Naive B cell (primary cell): Measurements from ENCODE around the gene SMR3B. TPM values are rescaled to one million over a fixed set of nuclear protein-coding genes. Genes with fewer than 3 reads are reported as not detected.

Source experiments
- ATAC-seq, 2 donors: fragments of 150-1000 bp; cut with Tn5 transposase; 2 replicates each; pipeline ENCODE4 v1.10.0; 2021; ENCODE audit warnings: low read depth in 2 of 2, mild to moderate bottlenecking in 2 of 2, moderate library complexity in 2 of 2
- DNase-seq: peaks from one replicate; pipeline ENCODE4 v3.0.0; 2022
- H3K27ac Mint-ChIP-seq, 6 donors: one replicate each; pipeline ENCODE4 v1.8.0; 2020 to 2022; ENCODE audit warnings: mild to moderate bottlenecking in 6 of 6, mixed read lengths in 6 of 6, moderate library complexity in 5 of 6, inconsistent platforms in 2 of 6
- H3K27me3 Mint-ChIP-seq, 3 donors: one replicate each; pipeline ENCODE4 v1.8.0; 2021 to 2022; ENCODE audit warnings: mixed read lengths in 3 of 3, mild to moderate bottlenecking in 1 of 3
- H3K36me3 Mint-ChIP-seq, 2 donors: one replicate each; pipeline ENCODE4 v1.8.0; 2020 to 2022; ENCODE audit warnings: mixed read lengths in 2 of 2, inconsistent platforms in 1 of 2, mild to moderate bottlenecking in 1 of 2
- H3K4me1 Mint-ChIP-seq, 3 donors: one replicate each; pipeline ENCODE4 v1.8.0; 2020 to 2022; ENCODE audit warnings: mixed read lengths in 3 of 3, inconsistent platforms in 1 of 3, mild to moderate bottlenecking in 1 of 3, moderate library complexity in 1 of 3
- H3K4me3 Mint-ChIP-seq, 8 donors: one replicate each; pipeline ENCODE4 v1.8.0; 2020 to 2022; ENCODE audit warnings: mild to moderate bottlenecking in 8 of 8, mixed read lengths in 8 of 8, moderate library complexity in 8 of 8, inconsistent platforms in 2 of 8
- H3K9me3 Mint-ChIP-seq, 7 donors: one replicate each; pipeline ENCODE4 v1.8.0; 2020 to 2022; ENCODE audit warnings: mixed read lengths in 7 of 7, mild to moderate bottlenecking in 5 of 7, inconsistent platforms in 2 of 7, moderate library complexity in 1 of 7
- polyA plus RNA-seq, 6 donors: library from polyadenylated mRNA; unstranded; fragments of 300-500 nt; fragmentation: Illumina TruSeq; gene quantifications; one replicate each; pipeline ENCODE4 v1.2.3, GENCODE V29; 2021; ENCODE audit warnings: low read depth in 6 of 6

The SMR3B gene
- polyA plus RNA-seq = not detected

DNA sequence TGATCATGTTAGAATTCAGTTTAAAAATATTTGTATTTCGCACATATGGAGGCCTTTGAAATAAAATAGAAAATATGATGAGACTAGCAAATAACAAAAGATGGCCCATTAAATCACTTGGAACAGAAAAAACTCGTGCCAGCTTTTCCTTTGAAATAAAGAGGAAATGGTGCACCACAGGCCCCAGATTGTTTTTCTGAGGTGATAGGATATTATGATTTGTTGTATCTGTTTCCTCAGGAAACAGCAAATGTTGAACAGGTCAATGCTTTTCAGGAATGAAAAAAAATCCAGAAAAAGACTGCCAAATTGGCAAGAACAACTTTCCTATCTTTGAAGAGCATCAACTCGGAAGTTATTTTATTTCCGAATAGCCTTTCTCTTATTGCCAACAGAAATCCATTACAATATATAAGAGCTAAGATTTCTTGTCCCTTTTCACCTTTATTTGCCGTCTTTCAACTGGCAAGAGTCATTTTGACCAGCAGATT is at the start of gene SMR3B:
TSS of gene SMR3B (plus strand) at position 441 of the 491 bp plus-strand sequence. CDS start 1,380 bp downstream, outside the sequence.
- ATAC-seq (no peak), DNase-seq (no peak)
- Mint-ChIP-seq H3K27me3 (peaks cover 0 to 6% (median 0%) of the 10 kb centered on the region in 3 donors), H3K27ac (no peak within 1 kb of the TSS), H3K9me3 (peaks cover 0 to 5% (median 0%) of the 10 kb centered on the region in 7 donors), H3K4me3 (no peak within 1 kb of the TSS), H3K36me3 (no peaks in the 10 kb centered on the region), H3K4me1 (no peaks in the 10 kb centered on the region)

DNA sequence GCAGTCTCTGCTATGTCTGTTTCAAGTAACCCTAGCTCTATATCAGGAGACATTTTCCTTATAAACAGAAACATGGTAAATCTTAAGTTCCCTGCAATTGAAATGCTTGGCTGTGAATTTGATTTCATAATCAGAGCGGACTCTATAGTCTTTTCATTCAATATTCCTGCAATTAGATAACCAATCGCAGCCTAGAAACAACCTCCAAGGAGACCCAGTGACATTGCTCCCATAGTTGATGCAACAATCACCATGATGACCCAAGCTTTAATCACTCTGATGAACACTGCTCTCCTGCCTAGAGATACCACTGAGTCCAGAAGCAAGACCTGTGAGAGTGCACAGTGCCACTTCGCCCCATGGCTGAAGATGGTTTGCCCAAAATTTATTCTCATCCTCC is 48.2 kb upstream of the SMR3B start, which contains the start of gene CABS1:
TSS of gene CABS1 (plus strand) at position 301 of the 400 bp plus-strand sequence. CDS start at position 360, 59 bp downstream.
- no peak within 1 kb of the TSS for H3K27ac Mint-ChIP-seq
- no peak for DNase-seq
- H3K36me3 Mint-ChIP-seq = no peaks in the 10 kb centered on the region
- no peak within 1 kb of the TSS for H3K4me3 Mint-ChIP-seq
- H3K9me3 Mint-ChIP-seq = peaks cover 0 to 1% (median 0%) of the 10 kb centered on the region in 7 donors
- no peaks in the 10 kb centered on the region for H3K4me1 Mint-ChIP-seq
- no peaks in the 10 kb centered on the region for H3K27me3 Mint-ChIP-seq
- ATAC-seq = no peak

DNA sequence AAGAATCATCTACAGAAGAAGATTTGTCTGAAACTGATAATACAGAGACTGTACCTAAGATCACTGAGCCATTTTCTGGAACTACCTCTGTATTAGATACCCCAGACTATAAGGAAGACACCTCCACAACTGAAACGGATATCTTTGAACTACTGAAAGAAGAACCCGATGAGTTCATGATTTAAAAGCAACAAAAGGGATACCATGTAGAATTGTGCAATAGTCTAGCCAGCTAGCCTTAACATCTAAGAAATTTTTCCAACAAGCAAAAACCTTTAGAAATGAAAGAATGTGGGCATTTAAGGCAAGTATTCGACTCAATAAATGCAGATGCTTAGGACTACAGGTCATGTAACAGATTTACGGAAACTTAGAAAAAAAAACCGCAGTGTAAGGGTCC is 46.9 kb upstream of the SMR3B start:
- no peaks in the 10 kb centered on the region for H3K36me3 Mint-ChIP-seq
- H3K9me3 Mint-ChIP-seq = peaks cover 0 to 1% (median 0%) of the 10 kb centered on the region in 7 donors
- H3K27me3 Mint-ChIP-seq = no peaks in the 10 kb centered on the region
- no peak for DNase-seq
- H3K4me3 Mint-ChIP-seq = no peak overlapping the region
- H3K4me1 Mint-ChIP-seq = no peaks in the 10 kb centered on the region
- no peak for ATAC-seq
- peak overlapping the region in 1 of 6 donors; percentile 21 for H3K27ac Mint-ChIP-seq

DNA sequence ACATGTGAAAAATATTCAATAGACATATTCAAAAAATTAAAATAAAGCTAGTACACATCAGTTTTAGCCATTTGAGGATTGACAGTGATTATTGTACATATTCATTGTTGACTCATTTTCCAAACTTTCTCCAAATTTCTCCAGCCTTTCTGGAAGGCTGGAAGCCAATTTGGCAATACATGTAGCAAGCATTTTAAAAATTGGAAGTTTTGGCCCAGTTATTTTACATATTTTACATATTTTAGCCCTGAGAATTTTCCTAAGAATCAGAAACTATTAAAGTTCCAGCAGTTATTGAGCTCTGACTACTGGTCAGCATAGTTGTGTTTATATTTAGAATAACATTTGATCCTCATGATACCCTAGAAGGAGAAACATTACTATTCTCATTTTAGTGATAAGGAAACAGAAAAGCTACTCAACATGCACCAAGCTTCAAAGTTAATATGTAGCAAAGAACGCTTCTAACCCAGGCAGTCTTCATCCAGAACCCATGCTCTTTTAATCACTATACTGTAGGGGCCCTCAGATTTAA is 45.0 kb upstream of the SMR3B start:
- H3K36me3 Mint-ChIP-seq = no peaks in the 10 kb centered on the region
- H3K9me3 Mint-ChIP-seq = peaks cover 0 to 1% (median 0%) of the 10 kb centered on the region in 7 donors
- no peak for DNase-seq
- no peaks in the 10 kb centered on the region for H3K27me3 Mint-ChIP-seq
- no peaks in the 10 kb centered on the region for H3K4me1 Mint-ChIP-seq
- no peak overlapping the region for H3K27ac Mint-ChIP-seq
- ATAC-seq = no peak
- H3K4me3 Mint-ChIP-seq = no peak overlapping the region

DNA sequence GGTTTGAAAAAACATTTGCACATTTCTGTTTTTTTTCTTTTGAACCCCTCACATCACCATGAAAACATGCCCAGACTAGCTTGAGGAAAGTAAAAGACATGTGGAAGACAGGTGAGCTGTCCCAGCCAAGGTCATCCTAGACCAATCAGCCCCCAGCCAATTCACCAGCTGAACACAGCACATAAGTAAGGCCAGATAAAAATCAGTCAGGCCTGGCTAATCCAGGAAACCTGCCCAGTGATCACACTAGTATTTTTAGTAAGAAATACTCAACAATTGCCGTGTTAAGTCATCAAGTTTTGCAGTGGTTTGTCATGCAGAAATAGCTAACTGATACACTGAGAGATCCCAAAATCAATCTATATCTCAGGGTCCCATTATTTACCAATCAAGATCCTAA is 26.7 kb upstream of the SMR3B start:
- DNase-seq (no peak), ATAC-seq (no peak)
- Mint-ChIP-seq H3K27ac (no peak overlapping the region), H3K36me3 (no peaks in the 10 kb centered on the region), H3K4me3 (no peak overlapping the region), H3K27me3 (no peaks in the 10 kb centered on the region), H3K9me3 (peaks cover 0 to 4% (median 0%) of the 10 kb centered on the region in 7 donors), H3K4me1 (no peaks in the 10 kb centered on the region)

DNA sequence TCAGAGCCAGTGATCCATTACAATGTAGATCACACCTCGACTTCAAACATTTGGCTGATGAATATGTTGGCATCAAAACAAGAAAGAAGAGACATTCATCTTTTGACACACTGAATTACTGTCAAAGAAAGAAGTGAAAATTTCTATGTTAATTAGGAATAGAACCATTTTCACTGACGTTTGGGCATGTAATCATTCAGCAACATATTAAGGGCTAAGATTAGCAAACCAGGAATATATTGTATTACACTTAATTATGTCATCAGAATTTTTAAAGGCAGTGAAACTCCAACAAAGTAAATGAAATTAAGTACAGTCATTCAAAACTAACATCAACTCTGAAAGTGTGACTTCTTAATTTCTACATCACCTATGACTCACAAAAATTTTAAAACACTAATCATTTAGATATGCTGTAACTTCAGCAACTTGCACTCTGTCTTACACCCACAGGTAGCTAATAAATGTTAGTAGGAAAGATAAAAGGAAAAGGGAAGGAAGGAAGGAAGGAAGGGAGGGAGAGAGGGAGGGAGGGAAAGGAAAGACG is 23.7 kb upstream of the SMR3B start:
- H3K27ac Mint-ChIP-seq = peak overlapping the region in 1 of 6 donors; percentile 42
- peaks cover 0 to 3% (median 0%) of the 10 kb centered on the region in 7 donors for H3K9me3 Mint-ChIP-seq
- no peaks in the 10 kb centered on the region for H3K27me3 Mint-ChIP-seq
- no peak for ATAC-seq
- DNase-seq = no peak
- H3K36me3 Mint-ChIP-seq = no peaks in the 10 kb centered on the region
- no peaks in the 10 kb centered on the region for H3K4me1 Mint-ChIP-seq
- H3K4me3 Mint-ChIP-seq = peak overlapping the region in 1 of 8 donors; percentile 49

DNA sequence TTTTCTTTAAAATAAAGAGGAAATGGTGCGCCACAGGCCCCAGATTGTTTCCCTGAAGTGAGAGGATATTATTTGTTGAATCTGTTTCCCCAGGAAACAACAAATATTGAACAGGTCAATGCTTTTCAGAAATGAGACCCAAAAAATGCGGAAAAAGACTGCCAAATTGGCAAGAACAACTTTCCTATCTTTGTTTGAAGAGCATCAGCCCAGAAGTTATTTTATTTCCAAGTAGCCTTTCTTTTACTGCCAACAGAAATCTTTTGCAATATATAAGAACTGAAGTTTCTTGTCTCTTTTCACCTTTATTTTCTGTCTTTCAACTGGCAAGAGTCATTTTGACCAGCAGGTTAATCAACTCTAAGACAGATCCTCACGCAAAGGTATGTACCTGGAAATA is 22.5 kb upstream of the SMR3B start, which contains the start of gene SMR3A:
TSS of gene SMR3A (plus strand) at position 301 of the 400 bp plus-strand sequence. CDS start 1,356 bp downstream, outside the sequence.
- H3K27me3 Mint-ChIP-seq = no peaks in the 10 kb centered on the region
- no peaks in the 10 kb centered on the region for H3K4me1 Mint-ChIP-seq
- DNase-seq (no peak), ATAC-seq (no peak)
- peaks cover 0 to 7% (median 0%) of the 10 kb centered on the region in 7 donors for H3K9me3 Mint-ChIP-seq
- H3K27ac Mint-ChIP-seq = no peak within 1 kb of the TSS
- H3K4me3 Mint-ChIP-seq = no peak within 1 kb of the TSS
- no peaks in the 10 kb centered on the region for H3K36me3 Mint-ChIP-seq

DNA sequence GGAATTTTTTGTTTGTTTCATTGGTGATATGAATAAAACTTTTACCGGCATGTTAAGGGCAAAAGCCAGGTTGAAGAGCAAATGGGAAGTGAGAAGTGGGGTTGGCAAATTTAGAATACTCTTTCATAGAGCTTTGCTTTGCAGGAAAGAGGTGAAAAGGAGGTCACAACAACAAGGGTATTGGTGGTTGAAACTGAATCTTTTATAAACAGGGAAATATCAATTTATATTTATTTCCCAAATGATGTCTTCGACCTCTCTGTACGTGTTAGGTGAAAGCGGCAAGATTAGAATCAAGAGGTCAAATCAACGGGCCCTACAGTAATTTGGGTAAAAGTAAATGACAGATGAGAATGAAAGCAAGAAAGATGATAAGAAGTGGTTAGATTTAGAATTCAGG is 18.9 kb upstream of the SMR3B start:
- peaks cover 0 to 7% (median 0%) of the 10 kb centered on the region in 7 donors for H3K9me3 Mint-ChIP-seq
- no peaks in the 10 kb centered on the region for H3K27me3 Mint-ChIP-seq
- no peak for ATAC-seq
- H3K27ac Mint-ChIP-seq = no peak overlapping the region
- no peaks in the 10 kb centered on the region for H3K36me3 Mint-ChIP-seq
- H3K4me1 Mint-ChIP-seq = no peaks in the 10 kb centered on the region
- DNase-seq = no peak
- H3K4me3 Mint-ChIP-seq = no peak overlapping the region

DNA sequence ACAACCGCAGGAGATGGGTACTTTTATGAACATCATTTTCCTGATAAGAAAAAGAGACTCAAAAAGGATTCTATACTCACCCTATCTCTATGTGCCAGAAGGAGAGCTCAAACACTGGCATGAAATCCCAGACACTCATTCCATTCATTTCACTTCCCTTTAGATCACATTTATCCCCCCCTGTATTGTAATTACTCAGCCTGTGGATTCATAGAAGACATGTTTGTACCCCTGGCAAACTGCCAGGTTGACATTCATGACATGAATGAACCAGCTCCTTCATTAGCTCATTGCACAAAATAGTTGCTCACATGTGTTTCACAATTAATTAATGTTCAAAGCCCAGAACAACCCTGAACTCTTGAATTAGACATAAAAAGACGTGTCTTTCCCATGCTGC is 17.5 kb upstream of the SMR3B start:
- DNase-seq (no peak), ATAC-seq (no peak)
- no peaks in the 10 kb centered on the region for H3K4me1 Mint-ChIP-seq
- no peaks in the 10 kb centered on the region for H3K27me3 Mint-ChIP-seq
- no peaks in the 10 kb centered on the region for H3K36me3 Mint-ChIP-seq
- H3K9me3 Mint-ChIP-seq = peaks cover 0 to 7% (median 0%) of the 10 kb centered on the region in 7 donors
- no peak overlapping the region for H3K4me3 Mint-ChIP-seq
- no peak overlapping the region for H3K27ac Mint-ChIP-seq

DNA sequence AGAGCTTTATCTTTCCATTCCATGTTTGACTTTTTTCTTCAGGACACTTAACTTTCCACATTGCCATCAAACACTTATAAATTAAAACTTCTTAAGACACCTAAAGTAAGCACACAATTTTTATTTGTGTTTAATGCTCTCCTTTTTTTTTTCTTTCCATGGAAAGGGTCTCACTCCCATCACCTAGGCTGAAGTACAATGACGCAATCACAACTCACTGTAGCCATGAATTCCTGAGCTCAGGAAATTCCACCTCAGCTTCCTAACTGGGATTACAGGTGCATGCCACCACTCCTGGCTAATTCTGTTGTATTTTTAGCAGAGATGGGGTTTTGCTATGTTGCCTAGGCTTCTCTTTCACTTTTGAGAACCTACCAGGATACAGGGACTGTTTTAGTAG is 15.1 kb upstream of the SMR3B start:
- ATAC-seq (no peak), DNase-seq (no peak)
- H3K27me3 Mint-ChIP-seq = no peaks in the 10 kb centered on the region
- no peaks in the 10 kb centered on the region for H3K36me3 Mint-ChIP-seq
- H3K4me3 Mint-ChIP-seq = no peak overlapping the region
- H3K27ac Mint-ChIP-seq = no peak overlapping the region
- no peaks in the 10 kb centered on the region for H3K4me1 Mint-ChIP-seq
- peaks cover 0 to 7% (median 0%) of the 10 kb centered on the region in 7 donors for H3K9me3 Mint-ChIP-seq

DNA sequence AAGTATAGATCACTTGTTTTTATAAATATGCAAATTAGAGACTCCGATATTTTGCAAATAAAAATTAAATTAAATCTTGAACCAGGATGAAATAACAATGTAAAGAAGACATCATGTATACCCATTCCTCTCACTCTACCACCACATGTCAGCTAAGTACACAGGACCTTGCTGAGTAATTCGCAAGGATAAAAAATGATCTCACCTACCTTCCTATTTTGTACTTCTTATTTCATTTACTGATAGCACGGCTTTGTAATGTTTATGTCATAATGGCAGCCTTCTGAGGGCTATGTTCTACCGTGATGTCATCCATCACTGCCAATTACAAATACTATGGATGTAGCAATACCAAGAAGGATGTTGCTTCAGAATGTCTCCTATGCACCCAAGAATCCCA is 10.9 kb upstream of the SMR3B start:
- Mint-ChIP-seq H3K9me3 (peaks cover 0 to 5% (median 0%) of the 10 kb centered on the region in 7 donors), H3K4me3 (no peak overlapping the region), H3K36me3 (no peaks in the 10 kb centered on the region), H3K4me1 (no peaks in the 10 kb centered on the region), H3K27ac (no peak overlapping the region), H3K27me3 (no peaks in the 10 kb centered on the region)
- DNase-seq (no peak), ATAC-seq (no peak)

DNA sequence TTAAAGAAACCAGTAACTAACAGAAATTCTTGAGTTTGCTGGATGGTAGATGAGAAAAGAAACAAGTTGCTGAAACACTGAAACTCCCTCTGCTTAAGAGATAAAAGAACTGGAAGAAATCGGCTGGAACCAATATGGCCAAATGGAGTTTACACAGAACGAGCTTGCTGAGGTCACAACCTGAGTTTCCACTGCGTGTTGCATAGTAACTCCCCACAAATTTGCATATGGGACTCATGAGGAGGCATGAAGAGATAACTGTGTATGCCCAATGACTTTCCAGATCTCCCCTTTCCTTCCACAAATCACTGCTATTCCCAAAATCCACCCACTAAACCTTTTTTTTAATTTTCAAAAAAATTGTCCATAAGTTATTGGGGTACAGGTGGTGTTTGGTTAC is 10.2 kb upstream of the SMR3B start:
- Mint-ChIP-seq H3K4me1 (no peaks in the 10 kb centered on the region), H3K27me3 (no peaks in the 10 kb centered on the region), H3K4me3 (no peak overlapping the region), H3K36me3 (no peaks in the 10 kb centered on the region), H3K27ac (no peak overlapping the region), H3K9me3 (peaks cover 0 to 5% (median 0%) of the 10 kb centered on the region in 7 donors)
- DNase-seq (no peak), ATAC-seq (no peak)

DNA sequence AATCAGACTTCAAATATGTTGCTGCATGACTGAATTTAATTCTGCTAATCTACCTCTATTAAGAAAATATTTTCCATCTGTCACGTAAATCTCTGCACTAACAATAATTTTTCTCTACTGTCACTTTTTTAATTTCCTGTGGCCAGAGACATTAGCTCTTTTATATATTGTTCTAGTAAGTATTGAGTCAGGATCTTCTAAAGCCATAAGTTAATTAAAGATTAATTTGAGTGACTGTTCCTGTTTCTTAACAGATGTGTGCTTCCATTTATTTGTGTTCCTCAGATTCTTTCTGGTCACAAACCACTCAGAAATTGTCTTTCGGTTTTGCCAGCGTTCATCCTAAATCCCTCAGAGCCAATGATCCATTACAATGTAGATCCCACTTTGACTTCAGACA is 2.4 kb upstream of the SMR3B start:
- Mint-ChIP-seq H3K36me3 (no peaks in the 10 kb centered on the region), H3K27ac (no peak overlapping the region), H3K9me3 (no peaks in the 10 kb centered on the region), H3K4me3 (no peak overlapping the region), H3K27me3 (no peaks in the 10 kb centered on the region), H3K4me1 (no peaks in the 10 kb centered on the region)
- no peak for DNase-seq
- ATAC-seq = no peak

DNA sequence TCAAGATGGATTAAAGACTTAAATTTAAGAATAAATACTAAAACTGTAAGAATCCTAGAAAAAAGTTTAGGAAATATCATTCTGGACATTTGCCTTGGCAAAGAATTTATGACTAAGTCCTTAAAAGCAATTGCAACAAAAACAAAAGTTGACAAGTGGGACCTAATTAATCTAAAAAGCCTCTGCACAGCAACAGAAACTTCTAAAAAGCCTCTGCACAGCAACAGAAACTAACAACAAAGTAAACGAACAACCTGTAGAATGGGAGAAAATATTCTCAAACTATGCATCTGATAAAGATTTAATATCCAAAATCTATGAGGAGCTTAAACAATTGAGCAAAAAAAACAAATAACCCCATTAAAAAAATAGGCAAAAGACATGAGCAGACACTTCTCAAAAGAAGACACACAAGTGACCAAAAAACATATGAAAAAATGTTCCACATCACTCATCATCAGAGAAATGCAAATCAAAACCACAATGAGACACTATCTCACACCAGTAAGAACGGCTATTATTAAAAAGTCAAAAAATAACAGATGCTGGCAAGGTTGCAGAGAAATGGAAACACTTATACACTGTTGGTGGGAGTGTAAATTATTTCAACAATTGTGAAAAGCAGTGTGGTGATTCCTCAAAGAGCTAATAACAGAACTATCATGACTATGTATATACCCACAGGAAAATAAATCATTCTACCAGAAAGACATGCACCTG is 9.3 kb downstream of the SMR3B start:
- Mint-ChIP-seq H3K4me3 (no peak overlapping the region), H3K4me1 (no peaks in the 10 kb centered on the region), H3K27ac (no peak overlapping the region), H3K9me3 (peaks cover 0 to 2% (median 0%) of the 10 kb centered on the region in 7 donors), H3K36me3 (no peaks in the 10 kb centered on the region), H3K27me3 (peaks cover 0 to 12% (median 0%) of the 10 kb centered on the region in 3 donors)
- no peak for DNase-seq
- no peak for ATAC-seq
